Fibroblast of the conjunctiva (primary cell): ENCODE data around the gene MOXD1.

ENCODE experiments used
- DNase-seq: peaks from one replicate; pipeline ENCODE4 v3.0.0-alpha.2; 2010; ENCODE audit warnings: low read depth

The MOXD1 gene

DNA sequence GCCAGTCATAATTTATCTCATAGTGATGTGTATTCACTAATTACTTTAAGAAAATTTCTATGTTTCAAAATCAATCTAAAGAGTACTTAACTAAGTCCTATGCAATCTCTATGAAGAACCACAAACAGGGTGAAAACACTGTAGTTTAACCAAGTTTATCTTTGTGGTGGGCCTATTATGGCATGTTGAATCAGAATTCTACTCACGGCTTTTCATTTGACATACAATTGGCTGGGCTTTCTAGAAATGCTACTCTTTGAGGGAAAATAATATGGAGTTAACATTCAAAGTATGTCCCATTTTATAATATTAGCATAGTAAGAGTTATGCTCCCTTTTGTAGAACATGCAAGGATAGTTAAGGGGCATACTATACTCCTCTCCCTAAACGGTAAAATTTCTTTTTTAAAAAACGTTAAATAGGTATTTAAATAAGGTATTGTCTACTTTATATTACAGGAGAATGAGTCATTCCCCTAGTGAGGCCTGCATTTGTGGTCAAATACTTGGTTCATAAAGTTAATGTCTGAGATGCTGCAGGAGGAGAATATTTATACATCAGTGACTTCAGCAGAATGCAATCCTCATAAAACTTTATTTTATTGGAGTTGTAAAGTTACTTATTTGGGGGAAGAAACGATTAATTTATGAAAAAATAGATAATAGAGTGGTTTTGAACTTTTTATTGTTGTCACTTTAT is 1.8 kb downstream of the MOXD1 start:
- DNase-seq, result no peak

DNA sequence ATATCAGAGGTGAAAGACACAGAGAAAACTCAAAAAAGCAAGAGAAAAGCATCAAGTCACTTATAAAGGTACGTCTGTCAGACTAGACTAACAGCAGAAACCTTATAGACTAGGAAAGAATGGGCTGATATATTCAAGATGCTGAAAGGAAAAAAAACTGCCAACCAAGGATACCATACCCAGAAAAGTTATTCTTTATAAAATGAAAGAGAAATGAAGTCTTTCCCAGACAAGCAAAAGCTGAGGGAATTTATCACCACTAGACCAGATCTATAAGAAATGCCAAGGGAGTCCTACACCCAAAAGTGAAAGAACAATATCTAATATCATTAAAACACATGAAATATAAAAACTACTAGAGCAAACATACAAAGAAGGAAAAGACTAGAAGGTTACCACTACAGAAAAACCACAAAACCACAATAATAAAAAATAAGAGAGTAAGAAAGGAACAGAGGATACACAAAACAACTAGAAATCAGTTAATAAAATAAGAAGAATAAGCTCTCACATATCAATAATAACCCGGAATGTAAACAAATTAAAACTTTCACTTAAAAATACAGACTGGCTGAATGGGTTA is 6.2 kb downstream of the MOXD1 start:
- DNase-seq, result no peak

DNA sequence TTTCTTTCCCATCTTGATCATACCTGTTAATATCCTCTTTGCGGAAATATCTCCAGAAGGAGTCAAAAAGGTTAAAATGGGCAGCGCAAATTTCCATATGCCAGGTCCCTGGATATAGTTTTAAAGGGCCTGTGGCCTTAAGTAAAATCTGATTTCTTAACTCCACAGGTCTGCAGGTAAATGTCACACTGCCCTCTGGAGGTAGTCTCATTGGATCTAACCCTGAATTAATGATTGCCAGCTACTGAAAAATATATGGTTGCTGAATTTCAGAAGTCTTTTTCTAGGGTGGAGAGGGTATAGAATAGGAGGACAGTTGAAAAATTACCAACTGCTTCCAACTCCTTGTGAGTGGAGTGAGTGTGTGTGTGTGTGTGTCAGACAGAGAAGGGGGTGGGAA is 8.5 kb downstream of the MOXD1 start:
- no peak for DNase-seq

DNA sequence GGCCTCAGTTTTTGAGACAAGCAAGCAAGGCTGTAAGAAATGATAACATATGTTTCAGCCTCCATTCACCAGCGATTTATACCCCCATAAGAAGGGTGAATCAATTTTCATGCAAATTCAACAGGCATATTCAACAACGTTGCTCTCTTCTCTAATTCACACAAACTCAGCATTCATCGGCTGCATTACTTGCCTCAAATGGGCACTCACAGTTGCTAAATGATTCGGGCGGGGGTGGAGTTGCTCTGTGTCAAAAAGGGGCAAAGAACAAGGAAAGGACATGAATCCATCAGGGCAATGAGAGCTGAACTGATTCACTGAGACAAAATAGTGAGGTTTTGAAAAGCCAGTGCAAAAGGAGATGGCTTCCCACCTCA is 9.0 kb downstream of the MOXD1 start:
- no peak for DNase-seq

DNA sequence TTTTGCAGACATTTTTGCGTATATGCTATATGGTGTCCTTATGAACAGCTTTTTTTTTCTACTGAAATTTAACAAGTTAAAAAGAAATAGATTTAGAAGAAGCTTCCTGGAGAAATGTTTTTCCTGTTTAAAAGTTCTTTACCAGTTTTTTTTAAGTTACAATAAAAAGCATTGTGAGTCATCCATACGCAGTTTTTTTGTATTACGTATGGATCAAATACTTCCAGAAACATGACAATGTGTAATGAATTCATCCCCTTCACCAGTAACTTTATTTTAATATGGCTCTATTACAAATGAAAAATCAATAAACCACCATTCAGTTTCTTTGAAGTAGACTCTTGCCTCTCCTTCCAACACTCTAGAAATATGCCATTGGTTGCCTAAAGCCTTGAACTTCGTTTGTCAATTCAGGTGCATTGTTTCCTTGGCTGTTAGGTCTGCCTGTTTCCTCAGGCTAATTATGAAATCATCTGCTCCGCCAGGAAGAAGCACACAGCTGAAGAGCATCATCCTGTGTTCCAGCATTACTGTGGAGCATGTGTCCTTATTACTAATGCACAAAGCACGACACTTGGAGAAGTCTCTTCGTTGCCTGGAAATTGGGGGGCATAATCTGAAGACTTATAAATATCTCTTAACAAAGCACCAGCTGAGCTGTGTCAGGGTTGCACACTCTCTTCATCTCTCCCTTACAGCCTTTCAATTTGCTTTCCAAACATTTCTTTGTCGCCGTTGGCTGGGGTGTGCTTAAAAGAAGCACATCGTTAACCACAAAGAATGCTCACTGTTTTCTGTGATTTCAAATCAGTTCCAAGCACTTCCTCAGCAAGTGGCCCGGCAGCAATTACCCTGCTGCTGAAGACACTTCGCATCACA is 9.6 kb downstream of the MOXD1 start:
- peak; percentile 53 for DNase-seq

DNA sequence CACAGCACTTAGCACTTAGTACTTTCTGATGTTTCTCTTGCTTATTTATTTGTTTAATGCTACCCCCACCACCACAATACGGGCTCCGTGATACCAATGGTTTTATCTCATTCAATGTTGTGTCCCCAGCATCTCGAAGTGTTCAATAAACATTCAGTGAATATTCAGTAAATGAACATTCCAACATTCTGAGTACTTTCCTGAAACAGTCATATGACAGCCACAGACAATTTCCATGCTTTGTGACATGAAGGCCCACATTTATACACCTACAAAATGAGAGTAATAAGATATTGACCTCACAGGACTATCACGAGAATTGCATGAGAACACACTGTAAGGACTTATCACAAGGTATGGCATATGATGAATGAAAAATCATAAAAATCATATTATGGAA is 10.8 kb downstream of the MOXD1 start:
- no peak for DNase-seq

DNA sequence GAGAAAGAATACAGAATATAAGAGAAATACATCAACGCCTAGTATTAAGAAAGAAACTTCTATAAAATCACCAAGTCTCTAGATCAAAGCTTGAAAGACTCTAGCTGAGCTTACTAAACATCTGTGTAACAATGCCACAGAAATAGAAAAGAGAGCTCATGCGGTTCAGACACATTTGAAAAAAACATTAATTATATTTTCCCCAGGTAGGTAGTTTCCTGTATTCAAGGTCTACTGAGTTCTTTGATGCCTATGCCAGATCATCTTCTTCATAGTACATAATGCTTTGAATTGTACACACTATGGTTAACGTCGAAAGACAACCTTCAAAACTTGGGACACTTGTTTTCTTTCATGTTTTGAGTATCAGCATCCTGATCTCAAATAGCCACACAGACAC is 11.3 kb downstream of the MOXD1 start:
- DNase-seq, result no peak

DNA sequence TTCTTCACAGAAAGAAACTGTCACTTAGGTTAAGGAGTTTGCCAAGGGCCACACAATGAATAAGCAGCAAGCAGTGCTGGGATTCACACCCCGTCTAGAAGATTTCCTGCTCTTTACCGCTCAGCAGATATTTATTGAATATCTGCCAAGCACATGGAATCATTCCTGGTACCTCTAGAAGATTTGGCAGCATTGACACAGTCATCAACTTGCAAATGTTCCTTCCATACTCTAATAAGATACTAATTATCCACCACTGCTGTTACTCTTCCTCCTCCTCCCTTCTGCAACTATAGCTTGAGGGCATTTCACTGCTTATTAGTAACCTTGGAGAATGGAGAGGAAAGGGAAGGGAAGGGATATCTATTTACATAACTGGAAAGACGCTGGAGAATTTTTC is 13.0 kb downstream of the MOXD1 start:
- DNase-seq, result no peak

DNA sequence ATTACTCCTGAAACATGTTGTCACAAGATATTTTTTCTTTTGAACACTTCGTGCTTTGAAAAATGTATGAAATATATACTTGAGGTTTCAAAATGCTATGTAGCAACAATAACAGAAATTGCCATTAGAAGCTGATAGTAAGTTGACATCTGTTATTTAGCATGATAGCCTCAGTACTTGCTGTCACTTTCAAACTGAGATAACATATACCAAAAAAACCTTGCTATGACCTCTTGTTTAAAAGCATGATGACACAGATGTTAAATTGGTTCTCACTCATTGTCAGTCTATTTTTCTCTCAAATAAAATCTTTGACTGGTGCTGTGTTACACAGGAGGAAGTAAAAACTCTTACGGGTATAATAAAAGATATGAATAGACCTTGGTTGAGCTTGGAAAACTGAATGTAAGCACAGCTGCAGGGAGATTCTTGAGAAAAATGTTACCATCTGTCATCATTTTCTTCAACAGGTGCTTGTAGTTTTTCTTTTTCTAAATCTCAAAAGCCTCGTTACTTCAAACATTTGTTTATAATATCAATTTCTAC is 18.6 kb downstream of the MOXD1 start:
- DNase-seq, result no peak

DNA sequence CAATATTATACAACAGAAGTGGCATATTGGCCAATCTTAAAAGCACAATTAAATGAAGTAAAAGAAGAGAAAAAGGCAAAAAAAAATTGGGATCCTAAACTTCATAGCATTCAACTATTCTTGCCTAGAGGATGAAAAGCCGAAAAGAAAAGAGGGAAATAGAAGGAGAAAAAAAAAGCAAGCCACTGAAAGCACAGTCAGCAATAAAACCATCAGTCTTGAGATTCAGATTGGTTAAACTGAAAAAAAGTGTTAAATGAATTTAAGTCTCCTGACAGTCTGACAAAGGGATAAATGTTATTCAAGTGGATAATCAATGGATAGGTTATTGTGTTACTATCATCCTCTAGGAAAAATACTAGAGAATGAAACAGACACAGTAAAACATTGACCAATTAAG is 19.9 kb downstream of the MOXD1 start:
- no peak for DNase-seq

DNA sequence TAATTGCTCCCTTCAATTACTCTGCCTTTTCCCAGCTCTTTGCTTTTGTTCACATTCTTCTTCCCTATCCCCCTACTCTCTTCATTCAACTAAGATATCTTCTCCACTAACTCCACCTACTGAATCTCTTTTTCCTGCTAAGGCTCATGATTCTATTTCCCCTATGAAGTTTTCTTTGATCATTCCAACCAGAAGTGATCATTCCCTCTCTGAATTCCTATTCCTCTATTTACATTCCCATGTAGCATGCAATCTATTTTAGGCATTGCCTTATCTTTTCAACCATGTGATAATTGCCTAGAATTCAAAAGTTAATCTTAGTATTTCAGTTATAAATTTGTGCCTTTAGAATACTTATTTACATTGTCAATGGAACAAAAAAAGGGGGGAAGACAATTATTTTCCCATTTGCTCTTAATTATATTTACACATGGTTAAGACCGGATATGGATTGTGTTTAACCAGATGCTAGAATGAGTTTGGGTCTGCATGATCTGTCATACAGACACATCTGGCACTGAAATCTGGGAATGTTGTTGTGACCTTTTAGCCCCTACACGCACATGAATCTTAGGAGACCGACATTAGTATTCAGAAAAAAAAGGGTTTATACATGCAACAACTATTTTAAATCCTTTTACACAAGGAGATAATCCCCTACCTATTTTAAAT is 20.8 kb downstream of the MOXD1 start:
- DNase-seq, result no peak

DNA sequence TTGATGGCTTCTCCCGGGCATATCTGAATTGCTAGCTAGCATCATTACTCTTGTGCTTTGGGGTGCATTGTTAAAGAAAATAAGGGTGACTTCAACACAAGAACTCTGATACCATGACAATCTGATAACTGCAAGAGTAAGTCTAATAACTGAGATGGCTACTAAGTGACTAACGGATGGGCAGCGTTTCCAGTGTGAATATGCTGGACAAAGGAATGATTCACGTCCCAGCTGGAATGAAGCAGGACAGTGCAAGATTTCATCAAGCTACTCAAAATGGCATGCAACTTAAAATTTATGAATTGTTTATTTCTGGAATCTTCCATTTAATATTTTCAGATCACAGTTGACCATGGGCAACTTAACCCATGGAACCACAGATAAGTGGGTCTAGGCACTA is 31.7 kb downstream of the MOXD1 start:
- no peak for DNase-seq

DNA sequence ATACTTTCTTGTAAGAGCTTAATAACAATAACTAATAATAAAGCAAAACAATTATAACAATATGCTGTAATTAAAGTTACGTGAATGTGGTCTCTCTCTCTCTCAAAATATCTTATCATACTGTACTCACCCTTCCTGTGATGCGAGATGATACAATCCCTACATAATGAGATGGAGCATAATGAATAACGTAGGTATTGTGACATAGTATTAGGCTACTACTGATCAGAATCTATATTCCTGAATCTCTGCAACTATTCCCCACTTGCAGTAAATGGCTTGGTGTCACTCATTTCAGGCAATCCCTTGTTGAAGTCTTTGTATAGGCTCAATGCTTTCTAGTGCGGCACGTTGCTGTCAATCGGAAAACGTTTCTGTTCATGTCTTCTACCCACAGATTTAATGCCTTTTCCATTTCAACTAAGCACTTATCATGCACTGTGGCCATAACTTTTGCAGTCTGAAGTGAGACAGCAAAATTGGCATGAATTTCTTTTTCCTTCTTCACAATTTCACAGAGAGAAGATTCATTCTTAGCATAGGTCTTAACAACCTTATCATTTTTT is 32.3 kb downstream of the MOXD1 start:
- no peak for DNase-seq

DNA sequence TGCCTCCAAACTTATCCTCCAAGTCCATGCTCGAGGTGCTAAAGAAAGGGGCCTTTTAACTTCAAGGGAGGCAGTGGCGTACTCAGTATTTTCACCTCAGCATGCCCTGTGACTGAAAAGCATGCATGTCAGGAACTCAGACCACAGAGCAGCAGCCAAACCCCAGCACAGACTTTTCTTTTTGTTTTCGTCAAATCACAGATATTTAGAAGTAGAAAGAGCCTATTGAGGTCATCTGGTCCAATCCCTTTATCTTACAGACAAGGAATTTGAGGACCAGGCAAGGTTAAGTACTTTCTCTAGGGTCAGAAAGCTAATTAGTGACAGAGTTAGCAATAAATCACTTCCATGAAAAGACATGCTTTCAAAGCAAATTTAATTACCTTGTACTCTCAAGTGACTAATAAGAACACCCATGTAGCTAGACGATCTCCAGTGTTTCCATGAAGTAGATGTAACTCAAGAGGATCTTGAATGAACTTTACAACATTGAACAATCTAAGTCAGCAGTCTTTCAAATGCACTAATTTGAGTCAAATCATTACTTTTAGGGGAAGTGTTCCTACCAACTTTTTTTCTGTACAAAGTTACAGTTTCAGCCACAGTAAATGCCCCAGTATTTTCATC is 35.9 kb downstream of the MOXD1 start:
- DNase-seq, result no peak

DNA sequence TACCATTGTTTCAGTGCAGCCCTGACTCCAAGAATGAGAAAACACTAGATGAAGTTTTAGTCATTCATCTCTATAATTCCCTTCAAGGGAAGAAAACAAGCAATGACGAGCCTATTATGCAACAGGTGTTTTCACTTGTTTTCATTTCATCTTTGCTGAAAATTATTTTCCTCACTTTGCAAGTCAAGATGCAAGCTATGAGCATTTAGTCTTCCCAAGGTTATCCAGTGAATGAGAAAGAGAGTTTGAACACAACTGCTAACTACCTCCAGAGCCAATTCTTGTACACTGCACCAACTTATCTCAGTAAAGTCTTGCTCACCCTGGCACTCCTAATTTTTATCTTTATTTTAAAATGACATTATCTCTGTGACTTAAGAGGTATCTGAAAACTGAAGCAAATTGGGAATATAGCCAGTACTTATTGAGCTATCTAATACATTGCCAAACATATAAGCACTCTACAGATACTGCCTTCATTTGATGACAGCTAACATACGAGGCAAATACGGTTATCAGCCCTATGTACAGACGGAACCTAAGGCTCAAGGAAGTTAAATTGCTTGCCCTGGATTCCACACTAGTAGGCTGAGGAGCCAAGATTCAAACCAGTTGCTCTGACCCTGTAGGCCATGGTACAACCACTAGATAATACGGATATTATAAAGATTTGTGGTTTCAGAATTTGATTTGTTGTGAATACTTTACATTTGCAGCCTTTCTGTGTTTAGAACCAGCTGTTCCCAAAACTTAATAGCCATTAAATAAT is 36.8 kb downstream of the MOXD1 start:
- no peak for DNase-seq

DNA sequence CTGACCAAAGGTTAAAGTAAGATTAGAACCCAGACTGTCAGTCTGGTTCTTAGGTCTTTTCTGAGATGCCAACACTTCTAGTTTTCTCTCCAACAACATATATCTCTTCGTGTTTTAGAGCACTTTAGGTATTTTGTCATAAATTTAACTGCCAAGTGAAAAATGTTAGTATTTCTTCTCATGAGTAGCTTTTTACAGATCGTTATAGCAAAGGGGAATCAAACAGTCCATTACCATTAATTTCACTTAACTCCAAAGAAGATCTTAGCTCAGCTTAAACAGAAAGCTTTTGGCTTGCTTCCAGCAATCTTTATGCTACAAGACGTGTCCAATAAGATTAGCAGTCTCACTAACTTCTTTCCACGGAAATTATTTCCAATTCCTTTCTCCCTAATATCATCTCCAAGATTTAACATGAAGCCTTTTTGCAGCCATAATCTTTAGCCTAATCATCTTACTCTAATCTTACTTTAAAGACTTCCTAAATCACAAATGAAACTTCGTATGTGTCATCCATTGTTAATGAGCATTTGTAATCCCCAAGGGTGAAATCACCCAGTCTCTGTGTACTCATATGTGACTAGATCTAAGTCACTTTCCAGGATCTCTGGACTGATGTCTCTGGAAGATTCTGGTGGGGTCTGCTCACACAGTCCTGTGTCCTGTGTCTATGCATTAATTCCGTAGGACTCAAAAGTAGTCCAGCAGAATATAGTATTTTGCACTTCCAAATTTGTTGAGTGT is 38.7 kb downstream of the MOXD1 start:
- DNase-seq, result no peak

DNA sequence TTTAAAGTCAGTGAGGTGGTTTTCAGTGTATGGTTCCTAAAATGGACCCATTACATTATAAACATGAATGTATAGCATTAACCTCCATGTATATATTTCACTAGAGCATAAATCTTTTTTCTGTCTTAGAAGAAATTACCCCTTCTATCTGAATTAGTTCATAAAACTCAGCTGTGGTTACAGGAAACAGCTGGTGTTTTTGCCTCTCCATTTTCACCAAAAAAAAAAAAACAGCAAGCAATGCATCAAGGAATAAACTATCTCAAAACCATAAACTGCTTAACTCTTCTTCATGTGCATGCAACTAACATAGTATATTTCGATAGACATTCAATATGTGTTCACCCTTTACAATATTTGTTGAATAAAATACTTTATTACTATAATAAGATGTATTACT is 40.2 kb downstream of the MOXD1 start:
- no peak for DNase-seq

DNA sequence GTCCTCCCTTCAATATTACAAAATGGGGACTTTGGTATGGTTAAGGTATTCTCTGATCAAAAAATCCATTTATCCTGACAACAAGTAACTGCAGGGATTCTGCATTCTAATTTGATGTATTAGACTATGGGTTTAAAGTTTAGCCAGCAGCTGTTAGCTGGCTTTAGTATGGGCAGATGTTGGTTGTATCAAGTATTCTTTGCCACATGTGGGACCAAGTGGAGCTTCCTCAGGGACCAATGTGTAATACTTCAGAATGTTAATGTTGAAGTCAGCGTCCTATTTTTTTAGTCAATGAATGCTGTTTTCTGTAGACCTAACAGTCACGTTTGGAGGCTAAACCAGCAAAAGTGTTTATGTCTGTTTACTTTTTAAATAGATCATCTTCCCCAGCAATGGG is 41.4 kb downstream of the MOXD1 start:
- DNase-seq, result no peak

DNA sequence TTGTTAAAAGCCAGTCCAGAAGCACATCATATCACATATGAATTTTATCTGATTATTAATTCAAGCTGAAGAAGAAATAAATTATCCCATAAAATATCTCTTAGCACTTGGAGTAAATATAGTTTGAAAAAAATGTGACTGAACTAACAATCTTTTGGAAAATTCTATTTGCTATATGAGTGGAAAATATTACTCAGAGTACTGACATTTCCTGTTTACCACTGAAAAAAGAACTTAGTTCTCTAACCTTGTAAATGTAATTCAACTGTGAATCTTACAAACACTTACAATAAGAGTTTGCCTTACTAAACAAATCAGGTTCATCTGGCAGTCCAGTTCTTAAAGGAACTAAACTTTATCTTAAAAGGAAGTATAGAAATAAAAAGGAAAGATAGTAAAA is 44.2 kb downstream of the MOXD1 start:
- DNase-seq, result peak; percentile 17

DNA sequence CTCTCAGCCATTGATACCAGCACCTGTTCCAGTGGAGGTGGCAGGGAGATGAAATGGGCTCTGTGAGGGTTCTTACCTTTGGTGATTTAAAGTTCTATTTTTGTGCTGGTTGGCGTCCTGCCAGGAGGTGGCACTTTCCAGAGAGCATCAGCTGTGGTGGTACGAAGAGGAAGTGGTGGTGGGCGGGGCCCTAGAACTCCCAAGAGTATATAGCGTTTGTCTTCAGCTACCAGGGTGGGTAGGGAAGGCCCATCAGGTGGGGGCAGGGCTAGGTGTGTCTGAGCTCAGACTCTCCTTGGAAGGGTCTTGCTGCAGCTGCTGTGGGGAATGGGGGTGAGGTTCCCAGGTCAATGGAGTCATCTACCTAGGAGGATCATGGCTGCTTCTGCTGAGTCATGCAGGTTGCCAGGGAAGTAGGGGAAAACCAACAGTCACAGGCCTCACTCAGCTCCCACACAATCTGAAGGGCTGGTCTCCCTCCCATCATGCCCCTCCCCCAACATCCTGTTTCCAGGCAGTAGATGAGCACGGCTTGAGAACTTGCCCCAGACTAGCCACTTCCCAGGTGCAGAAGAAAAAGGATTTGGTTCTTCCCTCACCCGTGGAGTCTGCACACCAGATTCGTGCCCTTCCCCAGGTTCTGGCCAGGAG is 46.6 kb downstream of the MOXD1 start:
- no peak for DNase-seq
